NCI-H226 (cell line): ENCODE measurements around the gene ESYT1.

Experiments used
- DNase-seq: peaks from one replicate; pipeline ENCODE4 v3.0.0-alpha.2; 2015

ESYT1 gene, protein sequence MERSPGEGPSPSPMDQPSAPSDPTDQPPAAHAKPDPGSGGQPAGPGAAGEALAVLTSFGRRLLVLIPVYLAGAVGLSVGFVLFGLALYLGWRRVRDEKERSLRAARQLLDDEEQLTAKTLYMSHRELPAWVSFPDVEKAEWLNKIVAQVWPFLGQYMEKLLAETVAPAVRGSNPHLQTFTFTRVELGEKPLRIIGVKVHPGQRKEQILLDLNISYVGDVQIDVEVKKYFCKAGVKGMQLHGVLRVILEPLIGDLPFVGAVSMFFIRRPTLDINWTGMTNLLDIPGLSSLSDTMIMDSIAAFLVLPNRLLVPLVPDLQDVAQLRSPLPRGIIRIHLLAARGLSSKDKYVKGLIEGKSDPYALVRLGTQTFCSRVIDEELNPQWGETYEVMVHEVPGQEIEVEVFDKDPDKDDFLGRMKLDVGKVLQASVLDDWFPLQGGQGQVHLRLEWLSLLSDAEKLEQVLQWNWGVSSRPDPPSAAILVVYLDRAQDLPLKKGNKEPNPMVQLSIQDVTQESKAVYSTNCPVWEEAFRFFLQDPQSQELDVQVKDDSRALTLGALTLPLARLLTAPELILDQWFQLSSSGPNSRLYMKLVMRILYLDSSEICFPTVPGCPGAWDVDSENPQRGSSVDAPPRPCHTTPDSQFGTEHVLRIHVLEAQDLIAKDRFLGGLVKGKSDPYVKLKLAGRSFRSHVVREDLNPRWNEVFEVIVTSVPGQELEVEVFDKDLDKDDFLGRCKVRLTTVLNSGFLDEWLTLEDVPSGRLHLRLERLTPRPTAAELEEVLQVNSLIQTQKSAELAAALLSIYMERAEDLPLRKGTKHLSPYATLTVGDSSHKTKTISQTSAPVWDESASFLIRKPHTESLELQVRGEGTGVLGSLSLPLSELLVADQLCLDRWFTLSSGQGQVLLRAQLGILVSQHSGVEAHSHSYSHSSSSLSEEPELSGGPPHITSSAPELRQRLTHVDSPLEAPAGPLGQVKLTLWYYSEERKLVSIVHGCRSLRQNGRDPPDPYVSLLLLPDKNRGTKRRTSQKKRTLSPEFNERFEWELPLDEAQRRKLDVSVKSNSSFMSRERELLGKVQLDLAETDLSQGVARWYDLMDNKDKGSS

GRCh38 chr12:56127888-56128669 lies at the start of gene ESYT1:
TSS of gene ESYT1 (plus strand) at chr12:56128267. CDS start at chr12:56128320, 53 bp downstream.
- DNase-seq = peak; percentile 100

- no peak for DNase-seq
Observed at GRCh38 chr12:56078427-56078826, 49.6 kb upstream of the ESYT1 start.

DNA sequence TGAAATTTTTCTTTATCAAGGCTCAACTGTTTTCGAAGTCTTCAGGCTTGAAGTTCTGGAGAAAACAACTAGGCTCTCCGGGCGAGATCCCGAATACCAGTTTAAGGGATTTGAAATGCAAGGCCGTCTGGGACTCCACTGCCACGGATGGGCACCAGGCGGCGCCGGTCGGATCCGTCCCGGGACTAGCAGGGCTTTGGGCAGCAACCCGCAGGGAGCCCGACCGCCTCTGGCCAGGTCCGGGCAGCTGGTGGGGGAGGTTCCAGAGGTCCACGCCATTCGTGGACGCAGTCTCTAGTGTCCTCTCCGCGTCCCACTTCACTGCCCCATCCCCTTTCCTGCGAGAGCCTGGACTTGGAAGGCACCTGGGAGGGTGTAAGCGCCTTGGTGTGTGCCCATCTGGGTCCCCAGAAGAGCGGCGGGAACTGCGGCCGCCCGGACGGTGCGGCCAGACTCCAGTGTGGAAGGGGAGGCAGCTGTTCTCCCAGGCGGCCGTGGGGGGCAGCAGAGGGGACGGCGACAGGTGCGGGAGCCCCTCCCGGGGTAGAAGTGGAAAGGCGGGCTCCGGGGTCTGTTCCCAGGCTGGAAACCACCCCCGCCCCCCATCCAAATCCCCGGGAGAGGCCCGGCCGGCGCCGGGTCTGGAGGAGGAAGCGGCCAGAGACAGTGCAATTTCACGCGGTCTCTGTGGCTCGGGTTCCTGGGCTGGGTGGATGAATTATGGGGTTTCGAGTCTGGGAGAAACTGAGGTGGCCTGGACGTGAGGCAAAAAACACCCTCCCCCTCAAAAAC lies 48.9 kb upstream of the ESYT1 start:
- peak; percentile 89 for DNase-seq

- DNase-seq = peak; percentile 93
Observed at GRCh38 chr12:56079723-56080555, 48.1 kb upstream of the ESYT1 start, which contains the start of gene ERBB3. TSS of gene ERBB3 (plus strand) at chr12:56080165. CDS start at chr12:56080301, 136 bp downstream.

GRCh38 chr12:56080556-56081138 lies 47.4 kb upstream of the ESYT1 start:
- DNase-seq = peak; percentile 50

- DNase-seq = no peak
Observed at GRCh38 chr12:56081393-56082347, 46.4 kb upstream of the ESYT1 start.

- DNase-seq = no peak
Observed at GRCh38 chr12:56082382-56082781, 45.7 kb upstream of the ESYT1 start.

GRCh38 chr12:56082967-56083366 lies 45.1 kb upstream of the ESYT1 start:
- DNase-seq = no peak

- DNase-seq = no peak
Observed at GRCh38 chr12:56084958-56085543, 43.0 kb upstream of the ESYT1 start.

- DNase-seq = no peak
Observed at GRCh38 chr12:56086096-56086495, 42.0 kb upstream of the ESYT1 start.

GRCh38 chr12:56086608-56087007 lies 41.5 kb upstream of the ESYT1 start:
- no peak for DNase-seq

DNA sequence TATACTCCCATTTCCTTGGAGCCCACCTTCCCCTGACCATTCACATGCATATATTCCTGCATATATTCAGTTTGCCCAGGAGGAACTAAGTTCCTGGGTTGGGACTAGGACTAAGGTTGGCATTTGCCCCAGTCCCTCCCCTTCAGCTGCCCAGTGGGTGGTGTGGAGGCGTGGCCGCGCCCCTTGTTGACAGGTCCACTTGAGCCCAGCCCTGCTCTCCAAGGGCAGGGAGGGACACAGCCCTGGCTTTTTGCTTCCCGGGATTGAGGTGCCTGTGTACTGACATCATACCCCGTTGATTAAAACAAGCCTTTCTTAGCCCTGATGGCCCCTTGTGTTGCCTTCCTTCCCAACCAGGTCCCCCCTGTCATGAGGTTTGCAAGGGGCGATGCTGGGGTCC lies 40.8 kb upstream of the ESYT1 start:
- peak; percentile 49 for DNase-seq

DNA sequence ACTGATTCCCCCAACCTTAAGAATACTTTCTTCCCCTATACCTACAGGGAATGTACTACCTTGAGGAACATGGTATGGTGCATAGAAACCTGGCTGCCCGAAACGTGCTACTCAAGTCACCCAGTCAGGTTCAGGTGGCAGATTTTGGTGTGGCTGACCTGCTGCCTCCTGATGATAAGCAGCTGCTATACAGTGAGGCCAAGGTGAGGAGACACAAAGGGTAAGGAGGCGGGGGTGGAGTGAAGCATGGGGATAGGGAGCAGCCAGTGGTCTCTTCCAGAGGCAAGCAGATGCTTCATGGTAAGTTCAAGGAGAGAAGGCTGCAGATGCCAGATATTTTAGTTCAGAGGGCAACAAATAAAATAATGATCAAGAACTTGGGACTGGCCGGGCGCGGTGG lies 30.3 kb upstream of the ESYT1 start:
- DNase-seq = no peak

DNA sequence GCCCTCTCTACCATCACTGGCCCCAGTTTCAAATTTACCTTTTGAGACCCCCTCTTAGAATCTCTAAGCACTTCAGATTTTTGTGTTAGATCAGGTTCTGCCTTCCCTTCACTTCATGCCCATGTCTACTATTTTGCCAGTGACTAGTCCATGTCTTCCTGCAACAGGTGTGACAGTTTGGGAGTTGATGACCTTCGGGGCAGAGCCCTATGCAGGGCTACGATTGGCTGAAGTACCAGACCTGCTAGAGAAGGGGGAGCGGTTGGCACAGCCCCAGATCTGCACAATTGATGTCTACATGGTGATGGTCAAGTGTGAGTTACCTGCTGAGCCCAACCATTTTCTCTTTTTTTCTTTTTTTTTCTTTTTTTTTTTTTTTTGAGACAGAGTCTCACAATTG lies 29.5 kb upstream of the ESYT1 start:
- no peak for DNase-seq

DNA sequence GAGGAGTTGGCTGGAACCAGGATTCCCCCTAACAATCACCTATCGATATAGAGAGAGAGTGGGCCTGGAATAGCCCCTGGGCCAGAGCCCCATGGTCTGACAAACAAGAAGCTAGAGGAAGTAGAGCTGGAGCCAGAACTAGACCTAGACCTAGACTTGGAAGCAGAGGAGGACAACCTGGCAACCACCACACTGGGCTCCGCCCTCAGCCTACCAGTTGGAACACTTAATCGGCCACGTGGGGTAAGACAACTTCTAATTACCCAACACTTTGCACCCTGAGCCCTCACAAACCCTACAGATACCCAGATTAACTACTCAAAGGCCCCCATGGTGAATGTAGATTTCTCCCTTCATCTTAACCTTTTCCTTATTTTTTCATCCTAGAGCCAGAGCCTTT lies 28.3 kb upstream of the ESYT1 start:
- DNase-seq = no peak

GRCh38 chr12:56101045-56101444 lies 27.0 kb upstream of the ESYT1 start:
- no peak for DNase-seq

GRCh38 chr12:56102683-56103065 lies 25.4 kb upstream of the ESYT1 start:
- no peak for DNase-seq

GRCh38 chr12:56103066-56103711 lies 24.9 kb upstream of the ESYT1 start:
- no peak for DNase-seq
